Hematopoietic multipotent progenitor cell (in vitro differentiated cells): ENCODE data around the gene CERT1. TPM values are rescaled to one million over a fixed set of nuclear protein-coding genes. Genes with fewer than 3 reads are reported as not detected.

Experiments used
- DNase-seq, 3 donors: peaks; one replicate each; pipeline ENCODE4 v3.0.0-alpha.2; 2011 to 2015; ENCODE audit warnings: low read depth in 2 of 3, low spot score in 2 of 3
- total RNA-seq: library from RNA; depleted of rRNA; stranded (reverse); fragments of >200 nt; gene quantifications from one replicate; pipeline ENCODE4 v1.2.3, GENCODE V29; 2012

Gene CERT1
- total RNA-seq, 1 donor: 14.0 TPM

GRCh38 chr5:75414241-75414640, 97.2 kb downstream of the CERT1 start:
- no peak for DNase-seq

- peak in 2 of 3 donors; percentile 5 to 26 for DNase-seq
Measured at GRCh38 chr5:75412111-75412990, 99.1 kb downstream of the CERT1 start.

GRCh38 chr5:75405296-75405695, 106.1 kb downstream of the CERT1 start:
- no peak for DNase-seq

- no peak for DNase-seq
Measured at GRCh38 chr5:75395277-75395676, 116.2 kb downstream of the CERT1 start.

GRCh38 chr5:75389430-75389829, 122.0 kb downstream of the CERT1 start:
- no peak for DNase-seq

- DNase-seq: no peak
Measured at GRCh38 chr5:75387806-75388205, 123.6 kb downstream of the CERT1 start.

GRCh38 chr5:75384218-75384617, 127.2 kb downstream of the CERT1 start:
- no peak for DNase-seq

- DNase-seq: peak in 2 of 3 donors; percentile 19 to 40
Measured at GRCh38 chr5:75381456-75381855, 130.0 kb downstream of the CERT1 start.

GRCh38 chr5:75380099-75380498, 131.3 kb downstream of the CERT1 start:
- no peak for DNase-seq

- DNase-seq: no peak
Measured at GRCh38 chr5:75375414-75375813, 136.0 kb downstream of the CERT1 start.

GRCh38 chr5:75374394-75374814, 137.0 kb downstream of the CERT1 start:
- DNase-seq: no peak

GRCh38 chr5:75373862-75374261, 137.6 kb downstream of the CERT1 start:
- DNase-seq: no peak

GRCh38 chr5:75368391-75368790, 143.0 kb downstream of the CERT1 start:
- no peak for DNase-seq

GRCh38 chr5:75367401-75367800, 144.0 kb downstream of the CERT1 start:
- DNase-seq: no peak

GRCh38 chr5:75366787-75367186, 144.6 kb downstream of the CERT1 start:
- DNase-seq: no peak

GRCh38 chr5:75365740-75366139, 145.7 kb downstream of the CERT1 start:
- no peak for DNase-seq

GRCh38 chr5:75364571-75365280, 146.7 kb downstream of the CERT1 start:
- DNase-seq: no peak

- no peak for DNase-seq
Measured at GRCh38 chr5:75363726-75364495, 147.5 kb downstream of the CERT1 start.

- DNase-seq: no peak
Measured at GRCh38 chr5:75363111-75363510, 148.3 kb downstream of the CERT1 start.

GRCh38 chr5:75362474-75362975, 148.9 kb downstream of the CERT1 start:
- DNase-seq: no peak

GRCh38 chr5:75361310-75361709, 150.1 kb downstream of the CERT1 start:
- no peak for DNase-seq
